ENCODE data around the gene SFMBT2.

SFMBT2 gene

DNA sequence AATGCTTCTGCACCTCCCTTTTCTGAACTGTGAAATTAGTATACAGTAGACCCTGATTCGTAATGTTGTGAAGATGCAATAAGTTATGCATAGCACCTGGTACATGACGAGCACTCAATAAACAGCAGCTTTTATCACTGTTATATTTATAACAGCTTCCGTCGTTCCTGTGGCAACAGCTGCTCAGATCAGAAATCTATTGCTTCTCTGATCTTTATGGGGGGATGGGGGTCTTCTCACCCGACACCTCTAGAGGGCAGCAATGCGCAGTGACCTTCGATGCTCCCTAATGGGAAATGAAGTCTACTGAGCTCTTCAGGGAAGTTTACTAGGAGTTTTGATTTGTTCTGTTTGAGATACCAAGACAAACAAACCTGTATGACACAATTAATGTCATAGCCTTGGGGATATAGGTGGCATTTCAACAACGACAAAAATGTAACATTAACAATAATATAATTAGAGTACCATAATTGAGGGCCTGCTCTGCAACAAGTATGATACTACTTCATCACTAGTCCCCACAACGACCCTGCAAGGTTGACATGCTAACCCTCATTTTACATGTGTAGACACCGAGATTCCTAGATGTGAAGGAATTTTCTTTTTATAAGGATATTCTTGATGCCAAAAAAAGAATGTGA, 289.6 kb downstream of the SFMBT2 start:
- peak; percentile 59 for DNase-seq

DNA sequence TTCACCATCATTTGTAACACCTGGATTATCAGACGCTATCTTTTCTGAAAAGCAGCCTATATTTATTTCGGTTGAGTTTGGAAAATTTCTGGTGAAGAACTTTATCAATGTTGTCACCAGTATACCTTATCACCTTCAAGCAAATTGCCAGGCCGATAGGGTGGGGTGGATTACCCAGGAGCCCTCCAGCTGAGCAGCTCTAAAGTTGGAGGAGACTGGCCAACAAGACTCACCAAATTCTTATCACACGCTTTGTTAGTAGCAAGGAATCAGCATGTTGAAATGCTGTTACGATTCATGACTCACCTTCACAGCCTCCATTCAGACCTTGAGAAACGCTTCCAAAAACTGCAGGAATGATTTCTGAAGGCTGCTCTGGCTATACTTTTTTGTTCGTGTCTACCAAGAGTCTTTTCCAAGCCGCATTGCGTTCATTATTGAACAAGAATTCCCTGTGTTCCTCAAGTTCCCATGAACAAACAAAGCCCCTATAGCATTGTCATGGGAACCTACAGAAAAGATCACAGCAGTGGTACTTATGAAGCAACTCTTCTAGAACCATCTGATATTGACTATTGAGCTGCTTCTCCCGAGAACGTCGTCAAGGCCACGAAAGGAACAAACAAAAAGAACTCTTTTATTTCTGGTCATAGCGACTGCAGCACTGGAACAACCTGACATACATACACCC, 291.4 kb downstream of the SFMBT2 start:
- DNase-seq: no peak

DNA sequence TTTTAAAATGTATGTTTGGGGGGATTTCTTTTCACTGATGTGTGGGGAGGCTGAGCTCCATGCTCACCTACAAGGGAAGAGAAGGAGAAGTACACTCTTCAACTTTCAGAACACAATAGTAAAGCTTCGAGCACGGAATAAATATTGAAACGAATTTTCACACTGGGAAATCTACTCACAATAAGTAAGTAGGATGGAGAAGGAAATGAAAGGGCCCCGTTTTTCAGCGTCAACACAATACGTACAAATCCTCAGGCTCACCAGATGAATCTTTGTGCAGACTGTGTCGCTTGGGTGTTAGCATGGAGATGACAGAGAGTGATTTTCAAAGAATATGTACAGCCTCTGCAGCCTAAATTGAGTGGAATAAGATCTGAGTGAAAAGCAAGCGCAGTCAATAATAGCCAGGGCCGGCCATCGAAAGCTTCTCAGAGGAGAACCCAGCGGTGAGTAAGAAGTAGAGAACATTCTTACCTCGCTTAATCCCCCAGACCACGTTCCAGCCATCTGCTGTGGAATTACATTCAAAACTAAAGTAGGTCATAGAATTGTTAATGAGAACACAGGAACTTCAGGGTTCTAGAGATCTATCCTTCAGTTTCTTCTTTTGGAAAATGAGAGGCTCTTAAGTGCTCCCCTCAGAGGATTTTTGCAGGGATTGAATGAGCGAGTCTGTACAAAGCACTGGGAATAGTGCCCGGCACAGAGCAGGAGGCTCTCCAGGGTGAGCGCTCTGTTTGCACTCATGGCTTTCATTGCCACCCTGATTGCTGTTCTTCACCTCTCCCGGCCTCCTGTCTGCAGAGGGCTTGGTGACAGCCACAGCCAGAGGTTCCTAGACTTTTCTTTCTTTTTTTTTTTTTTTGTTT, 292.8 kb downstream of the SFMBT2 start:
- DNase-seq: no peak

- DNase-seq: no peak
These were observed 293.5 kb downstream of the SFMBT2 start for GRCh38 chr10:7117177-7117799.

DNA sequence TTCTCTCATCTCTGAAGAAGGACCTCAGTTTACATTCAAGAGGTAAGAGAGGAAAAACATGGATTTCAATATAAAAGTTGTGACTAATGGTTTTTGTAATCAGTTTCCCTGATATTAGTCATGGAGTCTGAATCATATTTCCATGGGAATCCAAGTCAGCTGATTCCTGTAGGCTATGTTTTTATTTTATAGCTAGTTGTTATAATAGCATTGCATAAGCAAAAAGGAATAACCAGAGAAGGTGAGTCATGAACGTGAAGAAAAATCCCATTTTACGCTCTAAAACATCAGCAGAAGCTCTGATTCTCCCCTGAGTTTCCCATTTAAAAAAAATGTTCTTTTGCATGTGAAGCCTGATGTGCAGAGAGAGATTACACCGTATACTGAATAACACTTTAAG, 299.3 kb downstream of the SFMBT2 start:
- DNase-seq: no peak

DNA sequence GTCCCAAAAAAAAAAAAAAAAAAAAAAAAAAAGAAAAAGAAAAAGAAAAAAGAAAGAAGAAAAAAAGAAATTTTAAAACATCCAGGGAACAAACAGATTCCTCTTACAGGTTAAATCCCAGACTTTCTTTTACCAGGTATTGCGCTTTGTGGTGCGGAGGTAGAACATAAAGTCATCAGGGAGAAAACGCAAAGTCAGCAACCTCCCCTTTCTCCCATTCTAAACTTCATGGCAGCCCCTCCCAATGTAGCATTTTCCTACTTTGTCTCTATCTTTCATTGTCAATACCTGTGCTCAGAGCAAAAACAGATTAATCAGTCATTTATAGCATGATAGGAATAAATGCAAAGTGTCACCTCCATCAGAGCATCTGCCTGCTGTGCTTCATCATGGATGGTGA, 299.7 kb downstream of the SFMBT2 start:
- no peak for DNase-seq
